ENCODE data around the gene UBE2D3.
"Not testable (repeated sequence)": the region's sequence is repeated elsewhere in the genome, so short reads cannot be mapped to it uniquely, and the experiment has no call there.

UBE2D3 gene

DNA sequence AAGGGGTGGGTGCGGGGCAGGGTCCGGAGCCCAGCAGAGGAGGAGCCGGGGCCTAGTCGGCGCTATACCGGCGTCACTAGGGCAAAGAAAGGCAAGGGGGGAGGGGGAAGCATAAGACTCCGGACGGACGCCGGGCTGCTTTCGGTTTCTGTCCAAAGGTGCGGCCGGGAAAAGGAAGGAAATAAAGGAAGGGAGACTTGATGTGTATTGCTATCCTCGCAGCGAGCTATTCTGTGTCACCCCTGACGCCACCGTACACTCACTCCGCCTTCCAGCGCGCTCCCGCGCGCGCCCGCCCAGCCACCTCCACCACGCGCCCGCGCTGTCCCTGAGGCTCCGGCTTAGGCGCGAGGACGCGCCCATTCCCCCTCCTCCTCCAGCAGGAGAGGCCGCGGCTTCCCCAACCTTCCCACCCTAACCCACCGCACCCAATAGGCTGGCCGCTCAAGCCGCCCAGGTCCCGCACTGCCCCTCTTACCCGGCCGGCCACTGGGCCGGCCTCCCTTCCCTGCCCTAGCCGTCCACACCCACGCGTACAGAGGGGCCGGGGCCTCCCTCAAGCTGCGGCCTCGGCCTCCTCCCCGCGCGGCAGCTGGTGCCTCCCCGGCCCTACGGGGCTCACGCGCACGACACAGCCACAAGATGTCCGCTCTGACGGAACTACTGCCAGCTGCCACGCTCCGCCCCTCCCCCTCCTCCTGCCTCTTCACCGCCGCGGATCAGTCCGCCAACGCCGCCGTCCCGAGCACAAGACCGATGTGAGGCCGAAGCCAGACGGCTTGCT, at the start of gene UBE2D3:
Gene UBE2D3 (minus strand): TSS at position 662 of the 784 bp plus-strand sequence. CDS start 1,043 bp downstream, outside the sequence.
- Histone ChIP-seq H3K27ac (ENCODE audit: low read depth, low read length) (peak within 1 kb of the TSS; percentile 99), H3K36me3 (ENCODE audit: control insufficient read depth, insufficient read depth, low read length) (peaks cover 36% of the 10 kb centered on the region), H3K9ac (ENCODE audit: low read length) (peak within 1 kb of the TSS; percentile 100), H3K4me3 (ENCODE audit: low read depth, low read length) (peak within 1 kb of the TSS; percentile 97), H3K4me1 (ENCODE audit: control insufficient read depth, insufficient read depth, low read length) (peaks cover 39% of the 10 kb centered on the region), H3K9me3 (ENCODE audit: control insufficient read depth, insufficient read depth, low read depth, low read length) (no peaks in the 10 kb centered on the region), H3K27me3 (ENCODE audit: control insufficient read depth, insufficient read depth, low read length) (no peaks in the 10 kb centered on the region)

DNA sequence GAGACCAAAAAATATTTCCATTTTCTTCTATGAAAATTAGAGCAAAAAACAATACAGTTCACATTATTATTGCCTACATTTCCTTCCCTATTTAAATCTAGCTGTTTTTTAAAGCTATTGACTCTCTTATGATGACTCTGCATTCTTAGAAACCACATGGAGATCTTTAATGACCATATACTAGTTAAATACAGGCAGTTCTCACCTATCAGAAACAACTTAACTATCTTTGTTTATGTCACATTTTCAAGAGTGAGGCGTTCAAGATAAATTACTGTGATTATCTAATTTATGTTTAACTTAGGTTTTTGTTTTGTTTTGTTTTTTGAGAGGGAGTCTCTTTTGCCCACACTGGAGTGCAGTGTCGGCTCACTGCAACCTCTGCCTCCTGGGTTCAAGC, 44.4 kb upstream of the UBE2D3 start:
- Histone ChIP-seq H3K27ac (ENCODE audit: low read depth, low read length) (no peak overlapping the region), H3K9me3 (ENCODE audit: control insufficient read depth, insufficient read depth, low read depth, low read length) (peaks cover 16% of the 10 kb centered on the region), H3K4me1 (ENCODE audit: control insufficient read depth, insufficient read depth, low read length) (peaks cover 7% of the 10 kb centered on the region; the same call in 1 of the 2 replicates), H3K27me3 (ENCODE audit: control insufficient read depth, insufficient read depth, low read length) (no peaks in the 10 kb centered on the region), H3K36me3 (ENCODE audit: control insufficient read depth, insufficient read depth, low read length) (peaks cover 33% of the 10 kb centered on the region), H3K4me3 (ENCODE audit: low read depth, low read length) (no peak overlapping the region), H3K9ac (ENCODE audit: low read length) (no peak overlapping the region)

DNA sequence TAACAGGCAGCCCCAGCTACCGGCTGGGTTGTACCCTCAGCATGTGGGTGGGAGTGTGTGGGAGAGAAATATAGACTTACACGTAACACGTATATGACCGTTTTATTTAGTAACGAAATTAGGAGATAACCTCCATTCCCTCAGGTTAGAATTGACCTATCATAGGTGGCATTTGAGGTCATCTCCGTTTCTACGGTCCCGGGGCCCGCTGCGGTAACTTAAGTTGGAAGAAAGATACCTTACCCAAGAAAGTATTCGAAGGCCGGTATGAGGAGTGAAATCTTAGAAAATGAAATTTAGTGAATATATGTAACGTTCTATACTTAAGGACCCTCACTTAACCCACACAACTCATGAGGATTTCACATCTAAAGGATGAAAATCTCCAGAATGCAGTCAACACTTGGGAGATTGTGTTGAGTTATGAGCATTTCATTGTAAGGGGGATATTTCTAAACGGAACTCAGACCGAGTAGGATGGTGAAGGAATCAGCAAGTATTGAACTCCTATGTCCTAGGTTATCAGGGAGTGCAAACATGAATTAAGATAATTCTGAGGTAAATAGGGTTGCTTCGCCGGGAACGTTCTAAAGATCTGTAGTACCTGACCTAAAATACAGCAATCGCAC, 42.3 kb upstream of the UBE2D3 start:
- Histone ChIP-seq H3K4me1 (ENCODE audit: control insufficient read depth, insufficient read depth, low read length) (peaks cover 7% of the 10 kb centered on the region; the same call in 1 of the 2 replicates), H3K9me3 (ENCODE audit: control insufficient read depth, insufficient read depth, low read depth, low read length) (no peaks in the 10 kb centered on the region; the same call in 1 of the 2 replicates), H3K4me3 (ENCODE audit: low read depth, low read length) (peak overlapping the region; percentile 84), H3K27ac (ENCODE audit: low read depth, low read length) (peak overlapping the region; percentile 63; the same call in 1 of the 2 replicates), H3K27me3 (ENCODE audit: control insufficient read depth, insufficient read depth, low read length) (no peaks in the 10 kb centered on the region), H3K36me3 (ENCODE audit: control insufficient read depth, insufficient read depth, low read length) (peaks cover 12% of the 10 kb centered on the region), H3K9ac (ENCODE audit: low read length) (peak overlapping the region; percentile 96)

DNA sequence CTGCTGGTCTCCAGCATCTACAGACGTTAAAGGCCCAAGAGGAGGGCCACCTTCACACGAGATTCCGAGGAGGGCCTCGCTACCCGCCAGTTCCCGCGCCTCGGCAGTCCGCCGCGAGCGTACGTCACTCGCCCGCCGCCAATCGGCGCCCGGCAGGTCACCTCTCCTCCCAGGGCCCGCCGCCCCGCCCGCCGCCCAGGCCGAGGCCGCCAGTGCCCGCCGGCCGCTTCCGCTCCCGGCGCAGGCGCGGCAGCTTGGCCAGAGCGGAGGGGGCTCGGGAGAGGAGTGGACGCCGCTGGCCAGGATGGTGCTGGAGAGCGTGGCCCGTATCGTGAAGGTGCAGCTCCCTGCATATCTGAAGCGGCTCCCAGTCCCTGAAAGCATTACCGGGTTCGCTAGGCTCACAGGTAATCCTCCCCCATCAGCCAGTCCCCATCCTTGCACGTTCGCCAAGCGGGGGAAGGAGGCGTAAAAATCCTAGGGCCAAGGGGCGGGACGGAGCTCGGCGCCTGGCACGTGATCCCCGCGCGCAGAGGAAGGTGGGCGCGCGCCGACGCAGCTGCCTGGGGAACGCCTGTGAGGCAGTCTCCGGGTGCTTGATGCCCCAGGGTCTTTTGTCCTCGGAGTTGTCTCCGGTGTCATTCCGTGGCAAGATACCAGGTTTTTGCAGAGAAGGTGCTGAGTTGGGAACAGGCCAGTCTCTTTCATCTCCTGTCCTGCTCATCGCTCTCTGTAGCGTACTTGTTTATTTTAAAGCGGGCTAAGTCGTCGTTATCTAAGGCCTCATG, 41.6 kb upstream of the UBE2D3 start, which contains the start of gene CISD2:
Gene CISD2 (plus strand): TSS at position 212 of the 788 bp plus-strand sequence. CDS start 93 bp downstream, at position 305.
- Histone ChIP-seq H3K4me3 (ENCODE audit: low read depth, low read length) (peak within 1 kb of the TSS; percentile 84), H3K27ac (ENCODE audit: low read depth, low read length) (peak within 1 kb of the TSS; percentile 63), H3K9ac (ENCODE audit: low read length) (peak within 1 kb of the TSS; percentile 96), H3K36me3 (ENCODE audit: control insufficient read depth, insufficient read depth, low read length) (peaks cover 5% of the 10 kb centered on the region; the same call in 1 of the 2 replicates), H3K9me3 (ENCODE audit: control insufficient read depth, insufficient read depth, low read depth, low read length) (no peaks in the 10 kb centered on the region; the same call in 1 of the 2 replicates), H3K4me1 (ENCODE audit: control insufficient read depth, insufficient read depth, low read length) (peaks cover 7% of the 10 kb centered on the region; the same call in 1 of the 2 replicates), H3K27me3 (ENCODE audit: control insufficient read depth, insufficient read depth, low read length) (no peaks in the 10 kb centered on the region)

DNA sequence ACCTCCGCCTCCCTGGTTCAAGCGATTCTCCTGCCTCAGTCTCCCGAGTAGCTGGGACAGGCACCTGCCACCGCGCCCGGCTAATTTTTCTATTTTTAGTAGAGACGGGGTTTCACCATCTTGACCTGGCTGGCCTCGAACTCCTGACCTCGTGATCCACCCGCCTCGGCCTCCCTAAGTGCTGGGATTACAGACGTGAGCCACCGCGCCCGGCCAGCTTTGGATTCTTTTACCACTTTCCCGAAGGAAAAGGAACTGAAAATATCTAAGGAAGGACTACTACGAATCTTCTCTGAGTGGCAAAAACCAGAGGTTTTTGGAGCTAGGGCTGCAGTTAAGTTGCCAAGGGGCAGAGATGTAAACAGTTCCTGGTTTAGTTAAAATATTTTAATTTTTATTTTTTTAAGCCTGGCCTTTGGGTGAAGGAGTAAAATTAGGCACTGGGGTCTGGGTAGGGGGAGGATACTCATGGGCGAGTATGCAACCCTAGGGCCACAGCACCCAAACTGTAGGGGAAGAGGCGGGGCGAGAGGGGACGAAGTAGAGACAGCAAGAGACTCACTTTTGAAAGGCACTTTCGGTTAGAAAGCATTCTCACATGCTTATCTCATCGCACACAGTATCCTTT, 40.9 kb upstream of the UBE2D3 start:
- Histone ChIP-seq H3K4me3 (ENCODE audit: low read depth, low read length) (peak overlapping the region; percentile 84), H3K27ac (ENCODE audit: low read depth, low read length) (peak overlapping the region; percentile 63), H3K4me1 (ENCODE audit: control insufficient read depth, insufficient read depth, low read length) (peaks cover 7% of the 10 kb centered on the region; the same call in 1 of the 2 replicates), H3K9ac (ENCODE audit: low read length) (peak overlapping the region; percentile 65), H3K9me3 (ENCODE audit: control insufficient read depth, insufficient read depth, low read depth, low read length) (no peaks in the 10 kb centered on the region), H3K36me3 (ENCODE audit: control insufficient read depth, insufficient read depth, low read length) (peaks cover 5% of the 10 kb centered on the region; the same call in 1 of the 2 replicates), H3K27me3 (ENCODE audit: control insufficient read depth, insufficient read depth, low read length) (no peaks in the 10 kb centered on the region)

DNA sequence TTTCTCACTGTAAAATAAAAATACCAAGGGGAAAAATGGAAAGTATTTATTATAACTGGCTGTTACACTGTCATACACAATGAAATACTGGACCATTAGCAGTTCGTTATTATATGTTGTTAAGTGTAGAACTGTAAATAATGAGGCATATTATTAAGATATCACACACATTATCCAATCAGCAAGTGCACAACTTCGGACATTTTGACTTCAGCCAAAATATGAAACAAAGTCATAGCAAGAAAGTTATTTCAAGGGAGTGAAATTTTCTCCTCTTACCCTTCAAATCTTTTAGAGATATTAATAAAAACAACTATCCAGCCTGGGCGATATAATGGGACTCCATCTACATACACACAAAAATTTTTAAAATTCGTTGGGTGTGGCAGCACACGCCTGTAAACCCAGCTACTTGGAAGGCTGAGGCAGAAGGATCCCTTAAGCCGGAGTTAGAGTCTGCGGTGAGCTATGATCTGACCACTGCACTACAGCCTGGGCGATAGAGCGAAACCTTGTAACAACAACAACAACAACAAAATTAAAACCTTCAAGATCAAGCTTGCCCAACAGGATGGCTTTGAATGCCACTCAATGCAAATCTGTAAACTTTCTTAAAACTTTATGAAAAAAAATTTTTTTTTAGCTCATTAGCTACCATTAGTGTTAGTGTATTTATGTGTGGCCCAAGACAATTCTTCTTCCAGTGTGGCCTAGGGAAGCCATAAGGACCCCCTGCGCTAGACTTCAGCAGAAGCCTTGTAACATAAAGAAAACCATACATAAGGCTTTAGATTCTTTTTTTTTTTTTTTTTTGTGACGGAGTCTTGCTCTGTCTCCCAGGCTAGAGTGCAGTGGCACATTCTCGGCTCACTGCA, 40.2 kb upstream of the UBE2D3 start:
- Histone ChIP-seq H3K4me1 (ENCODE audit: control insufficient read depth, insufficient read depth, low read length) (peaks cover 7% of the 10 kb centered on the region; the same call in 1 of the 2 replicates), H3K4me3 (ENCODE audit: low read depth, low read length) (peak overlapping the region; percentile 84), H3K27ac (ENCODE audit: low read depth, low read length) (no peak overlapping the region), H3K9me3 (ENCODE audit: control insufficient read depth, insufficient read depth, low read depth, low read length) (no peaks in the 10 kb centered on the region), H3K27me3 (ENCODE audit: control insufficient read depth, insufficient read depth, low read length) (no peaks in the 10 kb centered on the region), H3K9ac (ENCODE audit: low read length) (peak overlapping the region; percentile 4), H3K36me3 (ENCODE audit: control insufficient read depth, insufficient read depth, low read length) (no peaks in the 10 kb centered on the region)

DNA sequence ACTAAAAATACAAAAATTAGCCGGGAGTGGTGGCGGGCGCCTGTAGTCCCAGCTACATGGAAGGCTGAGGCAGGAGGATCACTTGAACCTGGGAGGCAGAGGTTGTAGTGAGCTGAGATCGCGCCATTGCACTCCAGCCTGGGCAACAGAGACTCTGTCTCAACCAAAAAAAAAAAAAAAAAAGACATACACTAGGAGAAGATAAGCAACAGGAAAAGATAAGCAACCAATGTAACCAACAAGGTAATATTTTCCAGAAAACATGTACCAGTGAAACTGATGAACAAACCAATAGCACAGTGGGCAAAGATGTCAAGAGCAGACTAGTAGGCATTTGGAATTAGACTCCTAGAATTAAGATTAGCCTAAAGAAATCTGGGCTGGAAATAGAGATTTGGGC, 38.0 kb upstream of the UBE2D3 start:
- not testable (repeated sequence) for H3K4me3 ChIP-seq (ENCODE audit: low read depth, low read length); H3K4me1 ChIP-seq (ENCODE audit: control insufficient read depth, insufficient read depth, low read length); H3K27me3 ChIP-seq (ENCODE audit: control insufficient read depth, insufficient read depth, low read length); H3K9ac ChIP-seq (ENCODE audit: low read length); H3K9me3 ChIP-seq (ENCODE audit: control insufficient read depth, insufficient read depth, low read depth, low read length); H3K36me3 ChIP-seq (ENCODE audit: control insufficient read depth, insufficient read depth, low read length); H3K27ac ChIP-seq (ENCODE audit: low read depth, low read length)

DNA sequence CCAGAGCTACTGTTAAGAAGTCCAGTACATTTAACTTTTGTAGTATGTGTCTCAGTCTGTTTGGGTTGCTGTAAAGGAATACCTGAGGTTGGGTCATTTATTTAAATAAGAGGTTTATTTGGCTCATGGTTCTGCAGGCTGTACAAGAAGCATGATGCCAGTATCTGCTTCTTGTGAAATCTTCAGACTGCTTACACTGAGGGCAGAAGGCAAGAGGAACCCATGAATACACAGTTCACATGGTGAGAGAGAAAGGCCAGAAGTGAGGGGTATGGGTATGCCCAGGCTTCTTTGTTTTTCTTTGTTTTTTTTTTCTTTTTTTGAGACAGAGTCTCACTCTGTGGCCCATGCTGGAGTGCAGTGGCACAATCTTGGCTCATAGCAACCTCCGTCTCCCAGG, 35.4 kb upstream of the UBE2D3 start:
- peaks cover 6% of the 10 kb centered on the region; the same call in 1 of the 2 replicates for H3K4me1 ChIP-seq (ENCODE audit: control insufficient read depth, insufficient read depth, low read length)
- peaks cover 6% of the 10 kb centered on the region for H3K36me3 ChIP-seq (ENCODE audit: control insufficient read depth, insufficient read depth, low read length)
- no peaks in the 10 kb centered on the region for H3K27me3 ChIP-seq (ENCODE audit: control insufficient read depth, insufficient read depth, low read length)
- no peak overlapping the region for H3K27ac ChIP-seq (ENCODE audit: low read depth, low read length)
- H3K4me3 ChIP-seq (ENCODE audit: low read depth, low read length) = no peak overlapping the region
- no peak overlapping the region for H3K9ac ChIP-seq (ENCODE audit: low read length)
- H3K9me3 ChIP-seq (ENCODE audit: control insufficient read depth, insufficient read depth, low read depth, low read length) = peaks cover 15% of the 10 kb centered on the region

DNA sequence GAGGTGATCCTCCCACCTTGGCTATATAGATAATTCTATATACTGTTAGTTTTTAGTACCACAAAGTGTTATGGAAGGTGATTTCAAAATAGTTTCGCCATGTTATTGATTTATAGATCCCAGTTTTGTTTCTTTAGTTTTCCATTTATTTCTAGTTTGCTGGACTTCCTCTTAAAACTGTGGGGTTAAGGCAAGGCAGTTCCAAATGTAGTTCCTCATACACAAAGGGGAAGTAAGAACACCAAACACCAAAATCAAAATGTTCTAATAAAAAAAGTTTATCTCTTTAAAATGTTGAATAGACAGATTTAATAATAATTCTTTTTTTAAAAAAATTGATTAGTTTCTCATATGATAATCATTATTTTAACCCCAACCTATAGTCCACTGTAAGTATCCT, 34.7 kb upstream of the UBE2D3 start:
- no peaks in the 10 kb centered on the region for H3K4me1 ChIP-seq (ENCODE audit: control insufficient read depth, insufficient read depth, low read length)
- peaks cover 15% of the 10 kb centered on the region for H3K9me3 ChIP-seq (ENCODE audit: control insufficient read depth, insufficient read depth, low read depth, low read length)
- H3K4me3 ChIP-seq (ENCODE audit: low read depth, low read length) = no peak overlapping the region
- H3K27me3 ChIP-seq (ENCODE audit: control insufficient read depth, insufficient read depth, low read length) = no peaks in the 10 kb centered on the region
- peaks cover 6% of the 10 kb centered on the region for H3K36me3 ChIP-seq (ENCODE audit: control insufficient read depth, insufficient read depth, low read length)
- H3K27ac ChIP-seq (ENCODE audit: low read depth, low read length) = no peak overlapping the region
- no peak overlapping the region for H3K9ac ChIP-seq (ENCODE audit: low read length)
